Lower lobe of right lung (tissue), 2 donors: ENCODE results near the gene TMEM63B. TPM values are rescaled to one million over a fixed set of nuclear protein-coding genes. Genes with fewer than 3 reads are reported as not detected.
"Not testable (repeated sequence)": the region's sequence is repeated elsewhere in the genome, so short reads cannot be mapped to it uniquely, and the experiment has no call there.

ENCODE experiments used
- ATAC-seq, 2 donors: fragments of 200-7000 bp; cut with Tn5 transposase; one replicate each; pipeline ENCODE4 v1.9.1; 2020 to 2022; ENCODE audit warnings: mild to moderate bottlenecking in 2 of 2, moderate library complexity in 2 of 2
- DNase-seq: peaks from one replicate; pipeline ENCODE4 v3.0.0-alpha.2; 2020
- H3K27ac ChIP-seq: fragments of 200-600 bp; one replicate; pipeline ENCODE4 v1.8.0; 2022
- H3K27me3 ChIP-seq: fragments of 200-600 bp; one replicate; pipeline ENCODE4 v1.8.0; 2022; ENCODE audit warnings: low read depth
- H3K36me3 ChIP-seq: fragments of 200-600 bp; one replicate; pipeline ENCODE4 v1.8.0; 2022; ENCODE audit warnings: mild to moderate bottlenecking
- H3K4me1 ChIP-seq: fragments of 200-600 bp; one replicate; pipeline ENCODE4 v1.8.0; 2022
- H3K4me3 ChIP-seq: fragments of 200-600 bp; one replicate; pipeline ENCODE4 v1.8.0; 2022; ENCODE audit warnings: mild to moderate bottlenecking
- H3K9me3 ChIP-seq: fragments of 200-600 bp; one replicate; pipeline ENCODE4 v1.8.0; 2022
- CTCF ChIP-seq: fragments of 200-600 bp; IDR thresholded peaks from one replicate; pipeline ENCODE4 v1.8.0; 2022; ENCODE audit warnings: antibody characterized with exemption, mild to moderate bottlenecking
- intact Hi-C: fragments of 100-400 bp; cut with DNase I; formaldehyde crosslinking; loops from one replicate; pipeline ENCODE4 v1.11.0; 2022
- total RNA-seq: library from RNA; stranded (reverse); fragmentation: NEBNext Ultra II Directional; extraction: Animal tissue kit (Norgen Biotek cat#: 25700); gene quantifications from one replicate; pipeline ENCODE4 v1.2.1, GENCODE V29; 2021
- donor health status: DM: no; HTN: yes; CAD: no; lungs with severe emphysema.

The TMEM63B gene
- total RNA-seq, 1 donor from 2014 or later: 99.2 TPM

GRCh38 chr6:44086931-44087574, 40.3 kb upstream of the TMEM63B start:
- intact Hi-C loops: no loop called here
- Histone ChIP-seq H3K27me3 (no peaks in the 10 kb centered on the region), H3K4me1 (no peaks in the 10 kb centered on the region), H3K4me3 (no peak overlapping the region), H3K9me3 (no peaks in the 10 kb centered on the region), H3K27ac (no peak overlapping the region), H3K36me3 (peaks cover 9% of the 10 kb centered on the region)
- peak; percentile 71 for DNase-seq
- peak; percentile 60 to 67 for ATAC-seq
- no peak for TF ChIP-seq CTCF

- DNase-seq: no peak
- ATAC-seq: no peak
Measured at GRCh38 chr6:44087623-44088022, 39.7 kb upstream of the TMEM63B start.

GRCh38 chr6:44088827-44089590, 38.3 kb upstream of the TMEM63B start:
- intact Hi-C loops: no loop called here
- no peak overlapping the region for H3K27ac ChIP-seq
- H3K9me3 ChIP-seq: no peaks in the 10 kb centered on the region
- no peak for TF ChIP-seq CTCF
- no peaks in the 10 kb centered on the region for H3K27me3 ChIP-seq
- no peak for ATAC-seq
- H3K4me3 ChIP-seq: no peak overlapping the region
- no peaks in the 10 kb centered on the region for H3K4me1 ChIP-seq
- no peak for DNase-seq
- H3K36me3 ChIP-seq: peaks cover 9% of the 10 kb centered on the region

More at GRCh38 chr6:44087623-44088022, 39.7 kb upstream of the TMEM63B start:
- intact Hi-C loops: no loop called here
- no peak for TF ChIP-seq CTCF
- Histone ChIP-seq H3K27me3 (no peaks in the 10 kb centered on the region), H3K9me3 (no peaks in the 10 kb centered on the region), H3K36me3 (peaks cover 9% of the 10 kb centered on the region), H3K4me3 (no peak overlapping the region), H3K27ac (no peak overlapping the region), H3K4me1 (no peaks in the 10 kb centered on the region)

GRCh38 chr6:44090465-44090864, 36.9 kb upstream of the TMEM63B start:
- no peak overlapping the region for H3K27ac ChIP-seq
- no peak for DNase-seq
- H3K36me3 ChIP-seq: peaks cover 9% of the 10 kb centered on the region
- no peaks in the 10 kb centered on the region for H3K4me1 ChIP-seq
- no peaks in the 10 kb centered on the region for H3K27me3 ChIP-seq
- intact Hi-C loops: no loop called here
- no peak for ATAC-seq
- TF ChIP-seq CTCF: no peak
- H3K9me3 ChIP-seq: no peaks in the 10 kb centered on the region
- no peak overlapping the region for H3K4me3 ChIP-seq

- DNase-seq, H3K4me3 ChIP-seq, ATAC-seq, H3K36me3 ChIP-seq, H3K27me3 ChIP-seq, intact Hi-C loops, H3K9me3 ChIP-seq, H3K27ac ChIP-seq, H3K4me1 ChIP-seq: not testable (repeated sequence)
Measured at GRCh38 chr6:44091356-44091755, 36.0 kb upstream of the TMEM63B start.
